ENCODE results near the gene C9orf153.

DNA sequence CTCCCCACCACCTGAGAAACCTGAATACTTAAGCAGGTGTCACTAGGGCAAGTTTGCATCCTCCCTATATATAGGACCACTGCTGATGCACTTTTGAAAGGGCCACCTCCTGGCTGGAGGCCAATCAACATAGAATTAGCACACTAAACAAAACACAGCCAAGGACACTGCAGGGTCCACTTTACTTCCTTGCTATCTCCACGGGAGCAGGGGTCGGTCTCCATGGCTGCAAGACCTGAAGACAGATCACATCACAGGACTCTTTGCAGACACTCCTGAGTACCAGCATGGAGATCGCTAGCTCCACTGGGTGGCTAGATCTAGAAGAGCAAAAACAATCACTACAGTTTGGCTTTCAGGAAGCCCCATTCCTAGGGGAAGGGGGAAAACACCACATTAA lies 72.3 kb downstream of the C9orf153 start:
- TF ChIP-seq CTCF (IDR thresholded peaks at IDR 0.05; ENCODE audit: insufficient read depth, low read length, poor library complexity, severe bottlenecking) (no peak), EZH2phosphoT487 (conservative IDR thresholded peaks at IDR 0.05; ENCODE audit: low read length) (no peak)
